ENCODE data around the gene PDE4DIP.
"Not testable (repeated sequence)": the region's sequence is repeated elsewhere in the genome, so short reads cannot be mapped to it uniquely, and the experiment has no call there.

The PDE4DIP gene

DNA sequence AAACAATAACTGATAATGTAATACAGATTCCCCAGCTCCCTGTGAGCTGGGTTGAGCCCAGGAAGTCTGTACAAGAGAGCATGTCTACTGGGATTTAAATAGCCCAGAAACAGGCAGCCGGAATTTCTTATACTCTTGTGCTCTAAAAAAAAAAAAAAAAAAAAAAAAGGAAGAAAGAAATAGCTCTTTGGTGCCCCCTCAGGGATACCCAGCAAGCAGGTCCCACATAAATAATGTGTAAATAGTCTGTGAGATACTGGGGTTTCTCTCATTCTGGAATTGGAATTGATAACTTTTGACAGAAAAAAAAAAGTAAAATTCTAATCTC lies 25.4 kb downstream of the PDE4DIP start:
- DNase-seq (ENCODE audit: low read depth in 1 of 2, low spot score in 1 of 2) = not testable (repeated sequence)

DNA sequence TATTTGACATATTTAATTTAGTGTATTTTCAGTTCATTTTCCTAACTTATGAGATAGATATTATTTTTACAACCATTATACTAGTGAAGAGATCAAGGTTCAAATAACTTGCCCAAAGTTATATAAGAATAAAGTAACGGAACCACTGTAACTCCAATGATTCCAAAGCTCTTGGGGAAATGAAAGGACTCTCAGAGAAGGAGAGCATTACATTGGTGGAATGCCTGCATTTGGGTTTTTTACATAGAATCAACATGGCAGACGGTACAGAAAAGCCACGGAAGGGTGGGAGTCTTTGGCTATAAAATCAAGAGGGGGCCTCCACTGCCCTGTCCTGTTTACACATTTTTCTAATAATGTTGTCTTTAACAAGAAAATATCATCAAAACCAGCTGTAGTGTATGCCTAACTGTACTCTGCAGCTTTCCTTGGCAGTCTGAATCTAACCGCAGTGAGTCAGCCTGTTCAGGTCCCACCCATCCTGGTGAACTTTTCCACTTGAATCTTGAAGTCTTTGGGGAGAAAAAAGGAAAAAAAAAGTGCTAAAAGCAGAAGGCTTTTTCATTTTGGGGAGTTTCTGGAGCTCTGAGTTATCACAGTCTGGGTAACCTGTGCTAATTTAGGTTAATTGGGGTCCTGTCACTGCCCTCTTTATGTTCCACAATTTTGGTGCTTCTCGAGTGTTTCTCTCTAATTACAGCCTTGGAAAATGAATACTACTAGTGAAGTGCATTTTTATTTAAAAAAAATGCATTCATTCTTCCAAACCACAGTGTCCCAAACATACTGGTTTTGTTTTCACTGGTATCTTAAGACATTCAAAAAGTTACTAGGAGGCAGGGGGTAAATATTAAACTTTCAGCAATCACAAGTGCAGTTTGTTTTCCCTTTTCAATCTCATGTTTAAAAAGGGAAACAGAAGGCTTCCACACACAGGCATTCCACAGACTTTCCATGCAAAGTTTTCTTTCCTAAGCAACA lies 30.5 kb downstream of the PDE4DIP start:
- not testable (repeated sequence) for DNase-seq (ENCODE audit: low read depth in 1 of 2, low spot score in 1 of 2)

DNA sequence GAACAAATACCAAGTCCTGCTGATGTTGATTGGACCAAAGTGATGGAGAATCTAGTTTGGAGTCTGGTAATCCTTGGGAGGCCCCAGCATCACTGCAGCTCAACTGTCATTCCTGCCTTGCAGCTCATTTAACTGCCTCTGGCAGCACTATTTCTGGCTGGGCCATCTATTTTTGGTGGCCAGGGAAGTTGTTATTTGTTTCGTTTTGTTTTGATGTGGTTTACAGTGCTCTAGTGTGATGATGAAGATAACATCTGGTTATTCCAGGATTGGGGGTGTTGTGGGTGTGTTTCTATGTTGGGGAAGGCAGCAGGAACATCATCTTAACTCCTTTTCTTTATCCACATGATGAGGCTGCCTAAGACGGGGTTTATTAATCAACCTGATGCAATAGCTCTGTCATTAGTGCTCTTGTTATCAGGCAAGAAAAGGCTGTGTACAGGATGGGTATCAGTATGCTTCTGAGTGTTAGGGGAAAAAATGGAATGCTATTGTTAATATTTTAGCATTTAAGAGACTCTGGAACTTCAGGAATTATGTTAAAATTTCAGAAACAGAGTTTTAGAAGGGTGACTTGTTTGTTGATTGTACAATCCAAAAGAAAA lies 35.7 kb downstream of the PDE4DIP start:
- not testable (repeated sequence) for DNase-seq (ENCODE audit: low read depth in 1 of 2, low spot score in 1 of 2)

DNA sequence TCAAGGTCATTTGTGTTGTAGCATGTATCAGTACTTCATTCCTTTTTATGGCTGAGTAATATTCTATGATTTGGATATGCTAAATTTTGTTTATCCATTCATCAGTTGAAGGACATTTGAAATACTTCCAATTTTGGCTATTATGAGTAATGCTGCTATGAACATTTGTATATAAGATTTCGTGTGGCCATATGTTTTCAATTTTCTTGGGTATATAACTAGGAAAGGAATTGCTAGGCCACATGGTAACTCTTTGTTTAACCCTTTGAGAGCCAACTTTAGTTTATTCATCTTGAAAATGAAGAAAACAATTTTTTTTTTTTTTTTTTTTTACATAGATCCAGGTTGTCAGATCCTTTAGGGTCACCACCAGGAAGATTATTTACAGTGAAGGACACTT lies 37.0 kb downstream of the PDE4DIP start:
- DNase-seq (ENCODE audit: low read depth in 1 of 2, low spot score in 1 of 2) = not testable (repeated sequence)

DNA sequence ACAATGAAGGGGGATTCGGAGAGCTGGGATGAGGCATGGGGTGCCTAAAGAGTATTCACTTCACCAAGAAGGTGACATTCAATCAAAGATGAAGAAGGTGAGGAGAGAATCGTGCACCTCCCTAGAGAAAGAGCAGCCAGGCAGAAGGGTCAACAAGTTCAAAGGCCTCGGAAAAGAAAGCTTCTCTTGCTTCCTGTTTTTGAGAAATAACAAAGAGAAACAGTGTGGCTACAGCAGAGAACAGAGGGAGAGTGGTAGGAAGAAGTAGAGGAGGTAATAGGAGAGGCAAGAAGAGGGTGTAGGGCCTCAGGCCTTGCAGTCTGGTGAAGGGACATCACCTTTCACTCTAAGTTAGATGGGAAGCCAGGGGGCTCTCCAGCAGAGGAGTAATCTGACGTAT lies 41.0 kb downstream of the PDE4DIP start:
- not testable (repeated sequence) for DNase-seq (ENCODE audit: low read depth in 1 of 2, low spot score in 1 of 2)

DNA sequence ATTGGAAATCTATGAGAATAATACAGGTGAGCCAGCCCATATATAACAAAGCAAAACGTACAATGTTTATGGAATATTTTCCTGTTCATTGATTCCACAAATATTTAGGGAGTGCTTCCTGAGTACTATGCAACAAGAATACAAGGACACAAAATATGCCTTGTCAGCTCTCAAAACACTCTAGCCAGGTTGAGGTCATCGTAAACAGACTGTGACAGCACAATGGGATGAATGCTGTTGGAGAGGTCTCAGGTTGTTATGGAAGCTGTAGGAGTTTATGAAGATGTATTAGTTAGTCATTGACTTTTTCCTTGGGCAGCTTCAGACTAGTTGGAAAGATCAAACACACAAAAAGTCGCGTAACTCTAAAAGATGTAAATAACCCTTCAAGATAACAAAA lies 42.1 kb downstream of the PDE4DIP start:
- not testable (repeated sequence) for DNase-seq (ENCODE audit: low read depth in 1 of 2, low spot score in 1 of 2)

DNA sequence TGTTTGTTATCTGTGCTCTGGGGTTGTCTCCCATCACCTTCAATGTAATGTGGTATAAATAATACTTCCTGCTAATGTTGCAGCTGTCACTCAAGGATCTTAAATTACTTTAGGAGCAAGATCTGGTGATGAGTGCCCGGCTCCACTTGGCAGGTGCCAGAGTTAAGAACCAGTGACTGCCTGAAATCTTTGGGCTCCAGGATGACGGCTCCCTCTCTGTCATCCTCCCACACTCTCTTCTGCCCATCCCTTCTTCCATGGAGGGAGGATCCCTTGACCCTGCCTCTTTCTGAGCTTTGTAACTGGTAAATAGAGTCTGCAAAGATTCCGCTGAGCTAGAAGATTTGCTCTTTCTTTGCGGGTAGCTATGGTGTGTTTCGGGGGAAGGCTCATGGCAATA lies 44.4 kb downstream of the PDE4DIP start:
- not testable (repeated sequence) for DNase-seq (ENCODE audit: low read depth in 1 of 2, low spot score in 1 of 2)

DNA sequence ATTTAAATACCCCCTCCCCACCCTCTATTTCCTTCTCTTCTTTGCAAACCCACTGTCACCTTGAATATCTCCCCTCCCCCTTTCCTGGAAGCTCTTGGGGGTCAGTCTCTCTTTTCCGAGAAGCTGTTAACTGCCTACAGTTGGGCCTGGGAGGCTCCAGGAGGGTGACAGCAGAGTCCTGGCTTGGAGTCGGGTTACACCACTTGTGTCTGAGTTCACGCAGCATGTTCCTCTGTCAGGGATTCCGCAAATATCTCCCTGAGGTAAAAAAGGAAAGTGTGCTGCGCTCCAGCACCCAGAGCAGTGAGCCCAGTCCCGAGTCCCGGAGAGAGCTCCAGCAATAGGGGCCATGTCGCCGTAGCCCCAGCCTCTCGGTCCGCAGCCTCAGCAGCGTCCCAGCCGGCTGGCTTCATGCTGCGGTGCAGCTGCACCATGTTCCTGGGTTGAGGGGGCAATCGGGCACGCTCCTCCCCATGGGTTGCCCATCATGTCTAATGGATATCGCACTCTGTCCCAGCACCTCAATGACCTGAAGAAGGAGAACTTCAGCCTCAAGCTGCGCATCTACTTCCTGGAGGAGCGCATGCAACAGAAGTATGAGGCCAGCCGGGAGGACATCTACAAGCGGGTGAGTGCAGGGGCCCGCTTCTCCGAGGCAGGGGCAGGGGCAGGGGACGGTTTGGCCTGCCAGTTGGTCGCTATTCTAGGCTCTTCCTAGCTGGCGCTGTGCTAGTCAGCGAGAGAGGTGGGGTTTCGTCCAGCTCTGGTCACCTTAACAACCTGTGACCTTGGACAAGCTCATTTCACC lies 45.2 kb downstream of the PDE4DIP start:
- DNase-seq (ENCODE audit: low read depth in 1 of 2, low spot score in 1 of 2) = not testable (repeated sequence)

DNA sequence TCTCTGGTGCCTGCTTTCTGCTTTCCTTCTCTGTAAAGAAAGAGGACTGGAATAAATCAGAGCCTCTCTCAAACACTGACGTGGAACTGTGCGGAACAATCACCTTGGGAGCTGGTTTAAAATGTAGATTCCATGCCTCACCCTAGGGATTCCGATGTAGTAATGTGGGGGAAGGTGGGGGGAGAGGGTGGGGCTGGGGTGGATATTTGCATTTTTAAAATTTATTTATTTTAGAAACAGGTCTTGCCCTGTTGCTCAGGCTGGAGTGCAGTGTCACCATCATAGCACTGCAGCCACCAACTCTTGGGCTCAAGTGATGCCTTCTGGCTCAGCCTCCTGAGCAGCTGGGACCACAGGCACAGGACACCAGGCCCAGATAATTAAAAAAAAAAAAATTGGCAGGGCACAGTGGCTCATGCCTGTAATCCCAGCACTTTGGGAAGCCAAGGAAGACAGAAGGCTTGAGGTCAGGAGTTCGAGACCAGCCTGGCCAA lies 45.9 kb downstream of the PDE4DIP start:
- DNase-seq (ENCODE audit: low read depth in 1 of 2, low spot score in 1 of 2) = not testable (repeated sequence)

DNA sequence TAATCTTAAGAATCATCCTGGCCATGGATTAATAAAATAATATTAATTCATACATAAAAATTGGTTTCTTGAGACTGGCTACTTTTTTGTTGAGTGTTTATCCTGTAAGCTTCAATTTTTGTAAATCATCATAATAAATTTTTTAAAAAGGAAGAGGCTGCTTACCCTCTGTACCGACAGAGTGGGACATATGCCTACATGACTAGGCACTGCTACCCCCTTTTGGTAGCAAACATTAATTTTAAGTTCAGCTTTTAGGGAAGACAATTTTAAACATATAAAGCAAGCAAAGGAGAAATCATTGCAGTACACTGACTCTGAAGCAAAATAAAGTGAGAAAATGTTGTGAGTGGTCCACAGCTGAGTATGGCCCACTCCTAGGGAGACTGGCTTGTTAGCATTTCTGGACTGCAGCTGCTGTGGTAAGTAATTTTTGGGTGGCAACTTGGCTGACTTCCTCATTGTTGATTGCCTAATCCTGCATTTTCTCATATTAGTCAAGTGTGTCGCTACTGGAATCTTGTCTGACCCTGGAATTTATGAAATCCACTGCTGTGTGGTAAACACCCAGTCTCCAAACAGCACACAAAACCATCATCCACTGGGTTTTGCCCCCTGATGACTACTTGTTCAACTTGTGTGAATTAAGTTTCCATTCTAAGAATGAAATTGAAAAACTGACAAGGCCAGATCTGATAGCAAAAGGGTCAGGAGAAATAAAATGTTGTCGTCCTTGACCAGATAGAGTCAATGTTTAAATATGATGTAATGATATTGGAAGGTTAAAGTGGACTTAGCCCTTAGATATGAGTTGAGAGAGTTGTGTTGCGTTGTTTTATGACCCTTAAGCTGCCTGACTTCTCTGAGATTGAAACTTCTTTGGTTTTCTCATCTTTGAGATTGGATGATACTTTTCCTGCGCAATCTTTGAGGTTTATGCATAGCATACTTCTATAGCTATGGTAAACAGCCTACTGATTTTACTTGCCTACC lies 50.4 kb downstream of the PDE4DIP start:
- not testable (repeated sequence) for DNase-seq (ENCODE audit: low read depth in 1 of 2, low spot score in 1 of 2)

DNA sequence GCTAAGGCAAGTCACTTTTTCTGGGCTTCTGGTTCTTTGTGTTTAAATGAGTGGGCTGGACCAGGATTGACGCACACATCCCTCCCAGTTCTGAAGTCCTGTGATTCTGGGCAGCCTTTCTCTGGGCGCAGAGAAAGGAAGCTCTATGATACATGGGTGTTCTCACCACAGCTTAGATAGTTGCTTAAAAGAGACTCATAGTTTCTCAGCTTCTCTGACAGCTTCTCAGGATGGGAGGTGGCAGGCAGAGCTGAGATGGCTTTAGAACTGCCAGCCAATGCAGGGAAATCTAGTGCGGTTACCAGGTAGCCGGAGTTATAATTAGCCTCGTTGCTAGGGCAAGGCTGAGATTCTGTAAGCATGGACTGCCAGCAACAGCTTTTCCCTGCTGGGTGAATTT lies 55.8 kb downstream of the PDE4DIP start:
- DNase-seq (ENCODE audit: low read depth in 1 of 2, low spot score in 1 of 2) = not testable (repeated sequence)

DNA sequence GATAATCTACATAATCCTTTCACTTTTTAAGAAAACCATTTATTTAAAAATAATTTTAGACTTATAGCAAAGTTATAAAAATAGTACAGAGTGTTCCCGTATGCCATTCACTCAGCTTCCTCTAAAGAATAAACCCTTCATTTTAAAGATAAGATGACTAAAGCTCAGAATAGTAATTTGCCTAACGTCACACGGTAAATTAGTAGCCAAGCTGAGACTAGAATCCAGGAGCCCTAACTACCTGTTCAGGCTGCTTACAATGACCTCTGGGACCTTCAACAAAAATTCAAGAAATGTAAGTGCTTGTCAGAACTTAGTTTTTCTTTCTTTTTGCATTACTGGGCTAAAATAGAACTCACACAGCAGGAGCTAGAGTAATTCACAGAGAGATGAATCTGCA lies 56.5 kb downstream of the PDE4DIP start:
- DNase-seq (ENCODE audit: low read depth in 1 of 2, low spot score in 1 of 2) = not testable (repeated sequence)

DNA sequence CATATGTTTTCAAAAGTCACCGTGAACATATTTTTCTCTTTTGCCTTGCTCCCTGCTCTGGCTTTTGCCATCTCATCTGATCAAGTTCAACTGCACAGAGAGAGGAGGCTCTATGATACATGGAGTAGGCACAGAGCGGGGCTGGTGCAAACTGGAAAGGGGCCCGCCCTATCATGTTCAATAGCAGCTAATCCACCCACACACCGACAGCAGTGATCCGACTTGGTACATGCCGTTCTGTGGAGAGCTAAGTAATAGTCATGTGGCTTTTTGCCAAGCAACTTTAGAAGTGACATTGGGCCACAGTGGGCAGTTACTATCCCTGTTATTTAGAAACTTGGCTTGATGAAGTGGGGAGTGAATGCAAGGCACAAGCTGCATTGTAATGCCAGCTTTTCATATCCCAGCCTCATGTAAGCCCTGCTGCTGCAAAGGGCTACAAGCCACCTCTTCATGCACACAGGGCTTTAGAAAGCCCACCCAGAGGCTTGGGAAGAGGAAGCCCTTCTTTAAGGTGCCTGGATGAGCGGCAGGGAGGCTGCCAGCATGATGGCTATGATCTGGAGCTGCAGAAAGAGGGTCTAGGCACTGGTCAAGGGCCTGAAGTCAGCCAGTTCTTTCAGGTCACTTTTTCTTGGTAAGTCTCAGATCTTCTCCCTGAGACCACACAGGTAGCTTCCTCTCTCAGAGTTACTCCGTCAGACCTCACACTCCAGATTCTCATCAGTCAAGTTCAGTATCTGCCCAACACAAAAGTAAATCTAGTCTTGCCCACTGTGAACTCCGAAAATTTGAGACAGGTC lies 57.1 kb downstream of the PDE4DIP start:
- DNase-seq (ENCODE audit: low read depth in 1 of 2, low spot score in 1 of 2) = not testable (repeated sequence)

DNA sequence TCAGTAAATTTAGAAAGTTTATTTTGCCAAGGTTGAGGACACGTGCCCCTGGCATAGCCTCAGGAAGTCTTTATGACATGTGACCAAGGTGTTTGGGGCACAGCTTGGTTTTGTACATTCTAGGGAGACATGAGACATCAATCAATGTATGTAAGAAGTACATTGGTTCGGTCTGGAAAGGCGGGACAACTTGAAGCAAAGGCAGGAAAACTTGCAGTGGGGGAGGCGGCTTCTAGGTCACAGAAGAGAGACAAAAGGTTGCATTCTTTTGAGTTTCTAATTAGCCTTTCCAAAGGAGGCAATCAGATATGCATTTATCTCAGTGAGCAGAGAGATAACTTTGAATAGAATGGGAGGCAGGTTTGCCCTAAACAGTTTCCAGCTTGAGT lies 57.7 kb downstream of the PDE4DIP start:
- not testable (repeated sequence) for DNase-seq (ENCODE audit: low read depth in 1 of 2, low spot score in 1 of 2)

DNA sequence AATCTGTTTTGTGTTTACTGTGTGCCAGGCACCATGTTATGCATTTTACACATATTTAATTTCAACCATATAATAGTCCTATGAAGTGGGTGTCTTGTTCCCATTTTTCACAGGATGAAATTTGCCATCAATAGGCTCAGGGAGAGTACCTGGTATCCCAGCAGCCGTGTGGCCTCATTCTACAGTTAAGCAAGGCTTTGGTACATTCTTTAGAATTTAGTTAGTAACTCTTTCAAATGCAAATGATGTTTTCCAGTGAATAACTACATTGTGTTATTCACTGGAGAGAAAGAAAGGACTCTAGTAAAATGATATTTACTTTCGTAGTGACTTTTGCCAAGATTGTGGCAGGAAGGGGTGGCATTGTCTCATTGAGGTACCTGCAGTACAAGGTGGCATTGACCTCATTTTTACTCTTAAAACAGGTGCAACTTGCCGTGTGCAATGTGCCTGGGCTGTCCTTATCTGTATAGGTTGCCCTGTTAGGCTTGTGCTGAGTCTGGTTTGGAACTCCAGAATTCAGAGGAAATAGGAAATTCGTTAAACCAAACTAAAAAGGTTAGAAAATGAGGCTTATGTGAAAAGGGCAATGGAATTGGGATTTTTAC lies 65.1 kb downstream of the PDE4DIP start:
- DNase-seq (ENCODE audit: low read depth in 1 of 2, low spot score in 1 of 2) = not testable (repeated sequence)

DNA sequence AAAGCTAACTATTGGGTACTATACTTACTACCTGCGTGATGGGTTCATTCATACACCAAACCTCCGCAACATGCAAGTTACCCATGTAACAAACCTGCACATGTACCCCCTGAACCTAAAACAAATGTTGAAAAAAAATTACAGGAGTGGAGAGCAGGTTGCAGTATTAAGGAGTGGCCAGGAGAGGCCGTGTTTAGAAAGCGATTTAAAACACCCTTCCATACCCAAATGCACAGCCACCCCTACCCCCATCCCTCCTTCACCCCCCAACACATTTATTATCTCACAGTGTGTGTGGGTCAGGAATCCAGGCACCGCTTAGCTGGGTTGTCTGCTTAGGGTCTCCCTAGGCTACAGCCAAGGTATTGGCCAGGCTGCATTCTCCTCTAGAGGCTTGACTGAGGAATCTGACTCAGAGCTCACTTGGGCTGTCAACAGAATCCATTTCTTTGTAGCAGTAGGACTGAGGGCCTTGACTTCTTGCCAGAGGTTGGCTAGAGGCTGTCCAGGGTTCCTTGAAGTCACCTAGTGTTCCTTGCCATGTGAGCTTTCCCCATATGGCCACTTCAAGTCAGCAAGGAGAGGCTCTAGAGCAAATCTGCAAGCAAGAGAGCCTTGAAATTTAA lies 67.2 kb downstream of the PDE4DIP start:
- not testable (repeated sequence) for DNase-seq (ENCODE audit: low read depth in 1 of 2, low spot score in 1 of 2)

DNA sequence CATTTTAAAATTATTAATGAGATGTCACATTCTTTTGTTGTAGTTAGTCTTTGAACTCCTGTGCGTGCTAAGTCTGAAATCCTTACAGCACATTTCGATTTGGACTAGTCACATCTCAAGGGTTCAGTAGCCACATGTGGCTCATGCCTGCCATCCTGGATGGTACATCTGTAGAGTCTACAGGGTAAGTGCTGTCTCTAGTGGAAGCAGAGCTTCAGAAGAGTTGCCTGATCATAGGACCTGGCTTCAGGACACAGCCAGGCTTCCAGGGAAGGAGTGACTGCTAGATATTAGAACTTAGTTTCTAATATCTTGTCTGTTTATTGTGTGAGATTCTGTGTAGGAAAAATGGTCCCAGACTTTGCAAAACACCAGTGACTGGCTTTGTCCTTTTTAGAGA lies 72.0 kb downstream of the PDE4DIP start:
- not testable (repeated sequence) for DNase-seq (ENCODE audit: low read depth in 1 of 2, low spot score in 1 of 2)

DNA sequence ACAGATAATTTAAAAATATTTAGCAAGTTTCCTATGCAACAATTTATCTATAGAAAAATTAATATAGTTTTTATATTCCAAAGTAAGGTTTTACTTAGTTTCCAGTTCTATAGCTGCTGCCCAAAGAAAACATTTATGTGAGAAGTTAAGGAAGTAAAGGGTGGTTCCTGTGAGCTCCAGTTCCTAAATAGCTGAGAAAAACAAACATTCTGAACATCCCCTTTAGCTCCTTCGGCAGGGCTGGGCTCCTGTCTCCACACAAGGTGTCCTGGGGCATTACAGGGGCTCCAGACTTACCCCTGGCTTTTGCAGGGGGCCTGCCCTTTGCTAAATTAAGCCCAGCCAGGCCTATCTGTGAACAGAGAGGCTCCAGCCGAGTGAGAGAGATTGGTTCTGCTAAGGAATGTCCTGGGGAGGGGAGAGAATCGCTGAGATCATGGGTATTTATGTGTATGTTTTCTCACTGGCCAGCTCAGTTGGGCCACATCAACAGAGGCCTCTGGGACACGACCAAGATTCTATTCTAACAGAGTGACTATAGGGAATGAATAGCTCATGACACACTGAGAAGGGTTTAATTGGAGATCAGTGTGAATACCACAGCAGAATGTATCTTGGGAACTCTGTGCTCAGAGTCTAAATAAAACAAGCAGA lies 72.6 kb downstream of the PDE4DIP start:
- not testable (repeated sequence) for DNase-seq (ENCODE audit: low read depth in 1 of 2, low spot score in 1 of 2)
